Activated B cell treated with CpG ODN at 0.5 μM for 24 hours (primary cell): ENCODE data around the gene MBD5. TPM values are rescaled to one million over a fixed set of nuclear protein-coding genes. Genes with fewer than 3 reads are reported as not detected.

Source experiments
- ATAC-seq: fragments of 200-7000 bp; cut with Tn5 transposase; one replicate; pipeline ENCODE4 v1.10.0; 2021; ENCODE audit warnings: low read depth, mild to moderate bottlenecking, moderate library complexity
- CTCF ChIA-PET: fragments of 350-600 bp; sonication (Branson Sonifier 250); formaldehyde crosslinking; loops from one replicate; lab custom pipeline; 2021; ENCODE audit warnings: antibody characterized with exemption; lab: Charles Lee
- POLR2A ChIA-PET: fragments of 350-600 bp; sonication (Branson Sonifier 250); formaldehyde crosslinking; loops from one replicate; lab custom pipeline; 2021; ENCODE audit warnings: antibody characterized with exemption; lab: Charles Lee
- DNase-seq: peaks from one replicate; pipeline ENCODE4 v3.0.0; 2022
- H3K27ac Mint-ChIP-seq: one replicate; pipeline ENCODE4 v1.8.0; 2020; ENCODE audit warnings: mixed read lengths
- H3K27me3 Mint-ChIP-seq: one replicate; pipeline ENCODE4 v1.8.0; 2021; ENCODE audit warnings: mixed read lengths
- H3K36me3 Mint-ChIP-seq: one replicate; pipeline ENCODE4 v1.8.0; 2021; ENCODE audit warnings: low read depth, mixed read lengths
- H3K4me1 Mint-ChIP-seq: one replicate; pipeline ENCODE4 v1.8.0; 2021; ENCODE audit warnings: mixed read lengths
- H3K4me3 Mint-ChIP-seq: one replicate; pipeline ENCODE4 v1.8.0; 2020; ENCODE audit warnings: mild to moderate bottlenecking, mixed read lengths
- H3K9me3 Mint-ChIP-seq: one replicate; pipeline ENCODE4 v1.8.0; 2020; ENCODE audit warnings: mixed read lengths
- CTCF ChIP-seq: fragments of 200-600 bp; IDR thresholded peaks from one replicate; pipeline ENCODE4 v1.8.0; 2022; ENCODE audit warnings: antibody characterized with exemption, mild to moderate bottlenecking
- intact Hi-C: fragments of 100-400 bp; cut with micrococcal nuclease; formaldehyde crosslinking; loops from one replicate; pipeline ENCODE4 v1.15.1; 2024
- total RNA-seq: library from RNA; stranded (reverse); gene quantifications from 2 replicates; pipeline ENCODE4 v1.2.3, GENCODE V29; 2022

Gene MBD5
- total RNA-seq, 1 donor from 2014 or later: 55.7 TPM

GRCh38 chr2:148528356-148529064 lies 507.6 kb downstream of the MBD5 start:
- CTCF ChIA-PET: no interaction called here
- no peak overlapping the region for H3K4me3 Mint-ChIP-seq
- ATAC-seq: no peak
- POLR2A ChIA-PET: no interaction called here
- H3K27ac Mint-ChIP-seq: no peak overlapping the region
- intact Hi-C loops: no loop called here
- H3K27me3 Mint-ChIP-seq: no peaks in the 10 kb centered on the region
- TF ChIP-seq CTCF: no peak
- H3K4me1 Mint-ChIP-seq: peaks cover 4% of the 10 kb centered on the region
- no peak for DNase-seq
- H3K9me3 Mint-ChIP-seq: no peaks in the 10 kb centered on the region
- H3K36me3 Mint-ChIP-seq: no peaks in the 10 kb centered on the region

- Mint-ChIP-seq H3K27ac (no peak overlapping the region), H3K9me3 (no peaks in the 10 kb centered on the region), H3K27me3 (no peaks in the 10 kb centered on the region), H3K4me3 (no peak overlapping the region), H3K36me3 (no peaks in the 10 kb centered on the region), H3K4me1 (no peaks in the 10 kb centered on the region)
- DNase-seq (no peak), ATAC-seq (no peak)
- intact Hi-C loops: no loop called here
- TF ChIP-seq CTCF: no peak
- ChIA-PET POLR2A (no interaction called here), CTCF (no interaction called here)
These were observed 508.9 kb downstream of the MBD5 start for GRCh38 chr2:148529745-148530144.

GRCh38 chr2:148530350-148530749 lies 509.5 kb downstream of the MBD5 start:
- Mint-ChIP-seq H3K27ac (no peak overlapping the region), H3K36me3 (no peaks in the 10 kb centered on the region), H3K27me3 (no peaks in the 10 kb centered on the region), H3K4me3 (no peak overlapping the region), H3K4me1 (no peaks in the 10 kb centered on the region), H3K9me3 (no peaks in the 10 kb centered on the region)
- CTCF ChIA-PET: no interaction called here
- ATAC-seq: no peak
- no peak for TF ChIP-seq CTCF
- intact Hi-C loops: no loop called here
- POLR2A ChIA-PET: interaction anchor here (0.5 kb wide), 1 partner anchor 9 kb away, joined by 3 read pairs; no protein-coding TSS in a partner anchor
- no peak for DNase-seq

GRCh38 chr2:148531235-148531634 lies 510.3 kb downstream of the MBD5 start:
- ChIA-PET POLR2A (no interaction called here), CTCF (no interaction called here)
- no peak overlapping the region for H3K27ac Mint-ChIP-seq
- TF ChIP-seq CTCF: no peak
- ATAC-seq (no peak), DNase-seq (no peak)
- intact Hi-C loops: no loop called here
- no peak overlapping the region for H3K4me3 Mint-ChIP-seq
- H3K4me1 Mint-ChIP-seq: no peaks in the 10 kb centered on the region
- H3K9me3 Mint-ChIP-seq: no peaks in the 10 kb centered on the region
- H3K27me3 Mint-ChIP-seq: no peaks in the 10 kb centered on the region
- no peaks in the 10 kb centered on the region for H3K36me3 Mint-ChIP-seq

- Mint-ChIP-seq H3K4me1 (no peaks in the 10 kb centered on the region), H3K4me3 (no peak overlapping the region), H3K9me3 (no peaks in the 10 kb centered on the region), H3K27me3 (no peaks in the 10 kb centered on the region), H3K36me3 (no peaks in the 10 kb centered on the region), H3K27ac (no peak overlapping the region)
- POLR2A ChIA-PET: no interaction called here
- TF ChIP-seq CTCF: no peak
- CTCF ChIA-PET: no interaction called here
- intact Hi-C loops: no loop called here
- no peak for DNase-seq
- no peak for ATAC-seq
These were observed 511.0 kb downstream of the MBD5 start for GRCh38 chr2:148531669-148532428.
